Body of pancreas (tissue), 4 donors: ENCODE measurements around the gene DNAAF8.

Experiments
- POLR2A ChIP-seq, 3 donors: fragments of 450-650 bp; IDR thresholded peaks; one replicate each; pipeline ENCODE4 v1.6.1; 2016; ENCODE audit warnings: antibody characterized with exemption in 3 of 3, mild to moderate bottlenecking in 2 of 3
- TF ChIP-seq, protein P1 (sequence below), 7 experiments: fragments of 450-650 bp in 4 of 7; fragments of 200-600 bp in 3 of 7; sonication (generic) in 3 of 7; IDR thresholded peaks; one replicate each; pipeline ENCODE4 v1.5.1; 2016 to 2019; ENCODE audit warnings: antibody characterized with exemption in 7 of 7

DNA sequence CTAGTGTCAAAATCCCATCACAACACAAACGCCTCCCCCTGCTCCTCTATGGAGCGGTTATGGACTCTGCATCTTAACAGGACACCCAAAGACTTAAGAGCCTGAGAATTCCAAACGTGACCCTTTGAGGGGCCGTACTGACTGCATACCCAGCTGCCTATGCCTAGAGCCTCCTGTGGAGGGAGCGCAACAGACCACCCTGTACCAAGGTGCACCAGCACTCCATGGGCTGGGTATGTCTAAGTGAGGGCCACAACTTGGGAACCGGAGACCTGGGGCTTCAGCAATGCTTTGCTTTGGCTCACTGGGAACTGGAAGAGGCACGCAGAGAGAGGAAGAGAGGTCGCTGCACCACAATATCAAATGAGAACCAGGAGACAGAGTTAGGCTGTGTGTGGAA, 5.7 kb upstream of the DNAAF8 start:
- TF ChIP-seq, protein P1, sequence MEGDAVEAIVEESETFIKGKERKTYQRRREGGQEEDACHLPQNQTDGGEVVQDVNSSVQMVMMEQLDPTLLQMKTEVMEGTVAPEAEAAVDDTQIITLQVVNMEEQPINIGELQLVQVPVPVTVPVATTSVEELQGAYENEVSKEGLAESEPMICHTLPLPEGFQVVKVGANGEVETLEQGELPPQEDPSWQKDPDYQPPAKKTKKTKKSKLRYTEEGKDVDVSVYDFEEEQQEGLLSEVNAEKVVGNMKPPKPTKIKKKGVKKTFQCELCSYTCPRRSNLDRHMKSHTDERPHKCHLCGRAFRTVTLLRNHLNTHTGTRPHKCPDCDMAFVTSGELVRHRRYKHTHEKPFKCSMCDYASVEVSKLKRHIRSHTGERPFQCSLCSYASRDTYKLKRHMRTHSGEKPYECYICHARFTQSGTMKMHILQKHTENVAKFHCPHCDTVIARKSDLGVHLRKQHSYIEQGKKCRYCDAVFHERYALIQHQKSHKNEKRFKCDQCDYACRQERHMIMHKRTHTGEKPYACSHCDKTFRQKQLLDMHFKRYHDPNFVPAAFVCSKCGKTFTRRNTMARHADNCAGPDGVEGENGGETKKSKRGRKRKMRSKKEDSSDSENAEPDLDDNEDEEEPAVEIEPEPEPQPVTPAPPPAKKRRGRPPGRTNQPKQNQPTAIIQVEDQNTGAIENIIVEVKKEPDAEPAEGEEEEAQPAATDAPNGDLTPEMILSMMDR (IDR thresholded peaks at IDR 0.05), result no peak
- no peak for TF ChIP-seq POLR2A (IDR thresholded peaks at IDR 0.05)
